GM19324 (cell line): ENCODE data around the gene SUCO.

Source experiments
- ATAC-seq: cut with Tn5 transposase; IDR thresholded peaks from one replicate; pipeline ENCODE4 v1.9.1; 2021; ENCODE audit warnings: mild to moderate bottlenecking, moderate library complexity; ENCODE audit not compliant: unreplicated experiment, low FRiP score

The SUCO gene

GRCh38 chr1:172514108-172514507, 18.8 kb upstream of the SUCO start:
- ATAC-seq = no peak

GRCh38 chr1:172515436-172515835, 17.5 kb upstream of the SUCO start:
- no peak for ATAC-seq

DNA sequence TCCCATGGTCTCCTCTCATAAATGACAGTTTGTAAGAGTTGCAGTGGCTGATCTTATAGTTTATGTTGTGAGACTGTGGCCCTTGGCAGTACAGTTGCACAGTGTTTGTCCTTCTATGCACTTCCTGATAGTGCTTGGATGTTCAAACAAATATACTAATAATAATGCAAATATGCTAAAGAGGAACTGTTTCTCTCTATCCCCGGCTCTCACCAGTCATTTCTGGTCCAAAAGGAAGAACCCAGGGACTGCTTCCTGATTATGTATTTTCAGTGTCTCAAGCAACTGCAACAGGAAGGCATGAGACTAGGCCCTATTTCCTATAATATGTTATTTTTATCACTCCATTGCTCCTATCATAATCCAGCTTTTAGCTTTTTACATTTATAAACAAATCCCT, 17.0 kb upstream of the SUCO start:
- no peak for ATAC-seq

DNA sequence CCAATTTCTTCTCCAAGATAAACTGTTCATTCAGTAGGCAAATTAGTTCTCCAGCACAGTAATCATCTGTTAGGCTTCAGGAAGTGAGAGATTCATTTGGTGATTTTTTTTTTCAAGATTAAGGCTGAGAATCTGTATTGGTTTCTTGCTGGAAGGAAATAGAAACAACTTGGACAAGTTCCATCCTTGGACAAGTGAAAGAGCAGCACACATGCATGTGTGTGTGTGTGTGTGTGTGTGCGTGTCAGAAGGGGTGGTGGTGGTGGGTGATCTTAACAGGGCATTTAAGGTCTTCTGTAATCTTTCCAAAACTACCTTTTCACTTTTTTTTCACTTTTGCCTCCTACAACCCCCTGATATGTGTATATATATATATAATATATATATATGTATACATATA, 15.9 kb upstream of the SUCO start:
- no peak for ATAC-seq

GRCh38 chr1:172517545-172517944, 15.4 kb upstream of the SUCO start:
- no peak for ATAC-seq

DNA sequence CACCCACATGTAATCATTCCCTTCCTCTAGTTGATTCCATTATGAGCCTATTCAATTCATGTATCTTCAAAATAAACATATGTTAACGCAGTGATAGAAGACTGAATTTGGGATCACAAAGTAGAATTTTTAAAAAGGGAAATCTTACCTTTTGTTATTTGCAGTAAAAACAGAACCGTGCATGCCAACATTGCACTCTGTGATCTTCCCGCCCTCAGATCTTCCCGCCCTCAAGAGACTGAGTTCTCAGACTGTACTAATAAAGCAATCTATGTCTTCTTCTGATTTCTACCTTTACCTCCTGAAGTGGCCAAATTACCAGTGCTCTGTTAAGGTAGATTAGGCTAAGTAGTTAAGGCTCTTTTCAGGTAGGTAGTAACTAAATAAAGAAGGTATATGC, 3.6 kb upstream of the SUCO start:
- ATAC-seq = no peak

DNA sequence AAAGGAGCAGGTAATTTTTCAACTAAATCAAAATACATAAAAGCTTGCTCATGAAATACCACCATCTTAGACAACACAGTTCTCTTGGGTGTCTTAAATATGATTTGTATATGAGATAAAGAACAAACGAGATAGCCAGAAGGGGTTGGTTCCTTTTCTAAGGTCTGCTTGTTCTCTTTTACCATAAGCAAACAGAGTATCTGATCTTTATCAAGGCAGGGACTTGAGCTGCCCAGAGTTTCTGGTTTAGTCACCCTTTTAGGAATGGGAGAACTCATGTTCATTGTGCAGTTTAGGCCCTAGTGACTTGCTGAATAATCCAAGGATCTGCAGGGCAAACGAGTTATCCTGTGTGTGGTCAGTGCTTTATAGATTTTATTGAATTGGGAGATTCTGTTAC, 3.0 kb upstream of the SUCO start:
- ATAC-seq = no peak

GRCh38 chr1:172531412-172532182, 1.4 kb upstream of the SUCO start:
- no peak for ATAC-seq

GRCh38 chr1:172532183-172532699, 709 bp upstream of the SUCO start:
- peak; percentile 78 for ATAC-seq

DNA sequence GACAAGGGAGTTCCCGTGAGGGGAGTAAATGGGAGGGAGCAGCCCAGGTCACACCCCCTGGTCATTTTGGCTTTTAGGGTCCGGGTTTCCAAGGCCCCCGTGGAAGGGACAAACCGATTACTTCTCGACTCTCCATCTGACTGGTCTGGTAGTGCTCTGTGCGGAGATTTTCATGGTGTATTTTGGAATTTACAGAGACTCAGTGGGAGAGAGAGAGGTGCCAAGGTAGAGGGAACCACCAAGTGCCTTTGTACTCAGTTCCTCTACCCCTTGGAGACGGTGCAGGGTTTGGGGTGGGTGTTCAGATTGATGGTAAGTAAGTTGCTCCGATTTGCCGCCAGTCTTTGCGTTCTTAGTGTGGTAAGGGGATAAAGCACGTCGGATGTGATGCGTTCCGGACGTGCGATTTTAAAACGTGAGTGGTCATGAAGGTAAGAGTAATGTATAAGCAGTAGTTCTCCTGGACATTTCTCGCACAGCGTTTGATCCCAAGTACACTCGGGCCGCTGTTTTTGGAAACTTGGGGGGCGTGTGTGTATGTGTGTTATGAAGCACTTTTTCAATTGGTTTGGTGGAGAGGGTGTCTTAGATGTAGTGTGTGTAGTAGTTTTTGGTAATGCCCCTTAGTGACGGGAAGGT, 682 bp downstream of the SUCO start:
- peak; percentile 20 for ATAC-seq

DNA sequence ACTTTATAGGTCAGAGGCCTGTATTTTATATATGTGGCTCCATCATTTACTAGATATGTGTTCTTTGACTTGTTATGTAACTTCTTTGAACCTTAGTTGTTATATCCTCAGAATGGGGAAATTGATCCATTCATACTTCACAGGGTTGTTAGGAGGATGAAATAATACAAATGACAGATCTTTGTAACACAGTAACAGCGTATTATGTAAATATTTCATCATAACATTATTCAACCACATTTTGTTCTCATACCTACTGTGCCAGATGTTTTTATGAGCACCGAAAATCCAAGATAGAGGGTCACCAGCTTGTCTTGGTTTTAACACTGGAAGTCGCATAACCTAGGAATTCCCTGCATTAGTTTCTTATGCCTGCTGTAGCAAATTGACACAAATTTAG, 3.3 kb downstream of the SUCO start:
- ATAC-seq = no peak

- no peak for ATAC-seq
Observed at GRCh38 chr1:172537366-172537765, 4.4 kb downstream of the SUCO start.

DNA sequence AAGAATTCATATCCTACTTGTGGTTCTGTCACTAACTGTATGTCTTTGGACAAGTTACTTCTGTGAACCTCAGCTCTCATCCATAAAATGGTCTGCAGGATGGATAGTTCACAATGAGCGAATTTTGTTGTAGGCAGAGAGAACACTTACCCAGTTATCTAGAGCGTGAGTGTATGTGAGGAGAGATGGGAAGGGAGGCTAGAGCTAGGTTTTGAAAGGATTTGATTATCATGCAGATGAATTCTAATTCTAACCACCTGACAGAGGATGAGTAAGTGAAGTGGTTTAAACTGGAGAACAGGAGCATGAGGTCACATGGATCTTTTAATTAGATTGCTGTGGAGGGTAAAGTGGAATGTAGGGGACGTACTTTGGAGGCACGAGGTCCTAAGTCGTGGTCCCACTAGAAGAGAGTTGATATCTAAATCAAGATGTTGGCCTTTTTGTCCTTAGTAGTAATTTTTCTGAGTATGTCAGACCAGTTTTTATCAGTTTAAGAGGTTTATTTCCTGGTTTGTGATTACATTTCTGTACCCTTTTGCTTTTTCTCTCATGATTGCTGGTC, 5.0 kb downstream of the SUCO start:
- no peak for ATAC-seq

GRCh38 chr1:172540635-172541034, 7.7 kb downstream of the SUCO start:
- ATAC-seq = no peak

DNA sequence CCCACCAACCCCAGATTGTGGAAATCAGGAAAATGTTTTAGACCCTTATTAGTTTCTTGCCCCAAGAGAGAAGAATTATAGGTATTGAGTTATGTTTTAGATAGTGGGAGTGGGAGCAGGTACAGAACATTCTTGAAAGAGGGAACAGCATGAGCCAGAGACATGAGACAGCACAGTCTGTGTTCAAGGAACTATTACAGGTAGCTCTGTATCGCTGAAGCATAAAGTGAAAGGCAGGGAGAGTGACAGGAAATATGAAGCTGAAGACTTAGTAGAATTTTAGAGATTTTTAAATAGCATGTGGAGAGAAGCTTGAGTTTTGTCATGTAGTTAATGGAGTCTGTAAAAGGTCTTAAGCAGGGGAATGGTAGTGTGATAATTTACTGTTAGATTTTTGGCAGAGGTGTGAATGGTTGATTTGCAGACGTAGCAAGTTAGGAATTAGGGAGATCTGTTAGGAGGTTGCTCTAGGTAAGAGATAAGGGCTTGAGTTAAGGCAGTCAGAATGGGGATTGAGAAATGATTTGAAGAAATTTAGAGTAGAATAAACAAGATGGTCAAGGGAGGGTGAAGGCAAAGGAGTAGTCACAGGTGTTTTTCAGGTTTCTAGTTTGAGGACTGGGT, 11.6 kb downstream of the SUCO start:
- ATAC-seq = no peak

DNA sequence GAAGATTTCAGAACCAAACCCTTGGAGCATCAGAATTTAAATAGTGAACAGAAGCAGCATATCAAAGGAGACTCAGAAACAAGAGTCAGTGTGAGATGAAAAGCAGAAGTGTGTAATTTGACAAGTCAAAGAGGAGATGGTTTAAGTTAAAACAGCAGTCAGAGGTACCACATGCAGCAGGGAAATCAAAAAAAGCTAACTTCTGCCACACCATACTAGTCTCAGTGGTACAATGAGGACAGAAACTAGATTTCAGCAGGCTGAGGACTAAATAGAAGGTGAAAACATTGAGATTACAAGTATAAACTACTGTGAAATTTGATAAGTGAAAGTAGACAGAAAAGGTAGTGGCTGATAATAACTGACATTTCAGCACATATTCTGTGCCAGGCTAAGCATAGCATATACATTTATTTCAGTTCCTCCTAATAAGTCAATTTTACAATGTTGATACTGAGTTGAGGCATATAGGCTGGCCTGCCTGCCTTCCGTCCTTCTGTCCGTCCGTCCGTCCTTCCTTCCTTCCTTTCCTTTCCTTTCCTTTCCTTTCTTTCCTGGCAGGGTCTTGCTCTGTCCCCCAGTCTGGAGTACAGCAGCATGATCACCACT, 12.6 kb downstream of the SUCO start:
- peak; percentile 67 for ATAC-seq

DNA sequence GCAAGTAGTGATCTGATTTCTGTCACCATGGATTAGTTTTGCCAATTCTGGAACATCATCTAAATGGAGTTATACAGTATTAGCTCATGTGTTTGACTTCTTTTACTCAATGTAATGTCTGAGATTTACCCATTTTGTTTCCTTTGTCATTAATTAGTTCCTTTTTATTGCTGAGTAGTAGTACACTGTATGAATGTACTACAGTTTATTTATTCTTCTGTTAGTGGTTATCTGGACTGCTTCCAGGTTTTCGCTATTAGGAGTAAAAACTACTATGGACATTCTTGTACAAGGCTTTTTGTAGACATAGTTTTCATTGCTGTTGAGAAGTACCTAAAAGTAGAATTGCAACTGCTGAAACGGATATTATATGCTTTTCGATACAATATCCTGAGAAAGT, 14.1 kb downstream of the SUCO start:
- no peak for ATAC-seq

DNA sequence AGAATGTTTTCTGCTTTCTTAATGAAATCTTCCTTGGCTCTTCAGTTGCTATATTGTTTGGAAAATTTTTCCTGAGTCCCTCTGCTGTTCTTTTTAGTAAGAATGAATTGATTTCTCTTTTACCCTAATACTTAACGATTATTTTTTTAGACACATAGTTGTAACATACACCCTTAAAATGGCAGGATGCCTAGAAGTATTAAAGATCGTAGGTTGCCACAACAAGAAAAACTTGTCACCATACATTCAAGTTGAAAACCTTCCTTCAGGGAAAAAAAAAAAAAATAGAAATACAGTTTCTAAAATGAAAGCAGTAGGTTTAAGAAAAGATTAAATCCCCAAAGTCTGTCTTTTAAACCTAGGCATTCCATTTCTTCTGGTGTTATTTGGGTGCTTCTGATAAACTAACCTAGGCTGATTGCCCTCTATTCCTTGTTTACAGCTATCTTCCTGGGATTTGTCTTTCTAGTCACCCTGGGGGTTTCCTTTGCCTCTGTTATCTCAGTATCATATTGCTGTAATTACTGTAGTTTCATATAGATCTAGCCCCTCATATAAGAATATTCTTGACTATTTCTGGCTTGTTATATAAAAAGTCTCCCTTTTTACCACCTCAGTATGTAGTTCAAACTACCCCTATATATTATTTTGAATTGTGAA, 16.8 kb downstream of the SUCO start:
- no peak for ATAC-seq

DNA sequence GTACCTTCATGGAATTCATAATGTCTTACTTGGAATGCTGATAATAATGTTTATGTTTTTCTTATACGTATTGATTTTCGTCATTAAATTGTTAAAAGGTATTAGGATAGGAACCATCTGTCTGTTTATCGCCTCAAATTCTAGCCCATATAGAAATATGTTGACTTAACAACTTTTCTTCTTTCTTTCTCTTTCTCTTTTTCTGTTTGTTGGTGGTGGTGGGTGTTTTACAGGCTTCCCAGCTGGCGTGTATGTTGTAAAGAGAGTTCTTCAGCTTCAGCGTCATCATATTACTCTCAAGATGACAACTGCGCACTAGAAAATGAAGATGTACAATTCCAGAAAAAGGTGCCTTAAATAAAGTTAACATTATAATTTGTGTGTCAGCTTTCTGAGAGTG, 18.3 kb downstream of the SUCO start:
- ATAC-seq = no peak

- ATAC-seq = no peak
Observed at GRCh38 chr1:172554915-172555314, 22.0 kb downstream of the SUCO start.
